ENCODE results near the gene DCAF8L2. TPM values are rescaled to one million over a fixed set of nuclear protein-coding genes. Genes with fewer than 3 reads are reported as not detected.
A peak's percentile ranks its signal among the peaks of the same experiment; 100 is the strongest.

The DCAF8L2 gene
- total RNA-seq, 1 experiment from 2014 or later: not detected

DNA sequence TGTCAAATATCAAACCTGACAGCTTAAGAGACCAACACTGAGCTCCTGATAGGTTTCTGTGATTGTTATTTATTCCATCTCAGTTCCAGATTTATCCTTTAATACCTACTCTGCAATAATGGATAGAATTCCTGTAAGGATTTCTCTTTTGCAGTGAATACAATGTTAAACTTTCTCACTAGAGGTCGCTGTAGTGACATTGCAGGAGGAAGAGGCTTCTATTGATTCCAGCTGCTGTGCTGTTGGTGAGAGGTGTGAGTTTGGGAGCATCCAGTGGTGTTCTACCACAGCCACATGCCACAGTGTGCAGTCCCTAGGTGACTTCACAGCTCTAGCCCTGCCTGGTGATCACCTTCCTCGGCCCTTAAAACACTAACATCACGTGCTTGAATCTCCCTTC lies 34.6 kb upstream of the DCAF8L2 start:
- Histone ChIP-seq H2BK15ac (ENCODE audit: low read depth, low read length) (no peak overlapping the region), H2BK120ac (ENCODE audit: low read depth, low read length, poor library complexity, severe bottlenecking) (no peak overlapping the region), H3K56ac (ENCODE audit: insufficient read length, low read depth, low read length) (no peak overlapping the region), H3K23ac (ENCODE audit: insufficient read length, low read depth, low read length) (no peak overlapping the region), H2BK20ac (ENCODE audit: low read depth, low read length, poor library complexity, severe bottlenecking) (no peak overlapping the region), H3T11ph (ENCODE audit: low read length) (no peak overlapping the region), H3K23me2 (ENCODE audit: insufficient read length, low read depth, low read length, poor library complexity, severe bottlenecking) (no peaks in the 10 kb centered on the region), H3K4me2 (ENCODE audit: insufficient read depth, insufficient read length, low read length) (no peak overlapping the region), H3K4ac (ENCODE audit: low read depth, low read length) (no peak overlapping the region), H4K8ac (replicated peaks; ENCODE audit: insufficient read length, low read depth, low read length) (no peak overlapping the region), H3K18ac (ENCODE audit: insufficient read length, low read depth, low read length) (no peak overlapping the region), H4K5ac (ENCODE audit: insufficient read length, low read depth, low read length) (no peak overlapping the region), H2AFZ (ENCODE audit: low read length) (no peak overlapping the region), H2BK5ac (ENCODE audit: insufficient read length, low read length) (no peak overlapping the region), H3K27ac (ENCODE audit: insufficient read length, low read depth, low read length) (no peak overlapping the region), H3K79me2 (ENCODE audit: insufficient read depth, low read length) (no peaks in the 10 kb centered on the region), H3K14ac (ENCODE audit: insufficient read depth, low read length) (no peak overlapping the region), H3K4me1 (ENCODE audit: insufficient read depth, low read length) (no peaks in the 10 kb centered on the region), H3K79me1 (ENCODE audit: insufficient read depth, low read depth, low read length, poor library complexity, severe bottlenecking) (no peaks in the 10 kb centered on the region), H3K9ac (ENCODE audit: extremely low read depth, insufficient read length, low read length) (no peak overlapping the region), H4K20me1 (ENCODE audit: control insufficient read depth, insufficient read depth, insufficient read length) (no peaks in the 10 kb centered on the region), H4K91ac (ENCODE audit: insufficient read length, low read depth, low read length) (no peak overlapping the region), H2AK5ac (ENCODE audit: insufficient read length, low read length) (no peak overlapping the region), H3K9me3 (ENCODE audit: control insufficient read depth, low read depth, low read length) (peaks cover 23% of the 10 kb centered on the region), H3K27me3 (ENCODE audit: insufficient read depth, low read length) (no peaks in the 10 kb centered on the region), H2BK12ac (ENCODE audit: insufficient read length, low read depth, low read length) (no peak overlapping the region)
- peaks cover 56 to 63% of the 10 kb centered on the region in 2 experiments for H3K9me3 Mint-ChIP-seq
- no peak for DNase-seq
- no peaks in the 10 kb centered on the region; the same call in 1 of the 2 replicates for H3K27me3 Mint-ChIP-seq (ENCODE audit: low read depth)
- no peak overlapping the region for H3K4me3 Mint-ChIP-seq
- WGBS (ENCODE audit: extremely low coverage, insufficient read length, low lambda C conversion rate): no CpG with 5 or more reads among the region's 3 CpGs
- TF ChIP-seq, protein P1, sequence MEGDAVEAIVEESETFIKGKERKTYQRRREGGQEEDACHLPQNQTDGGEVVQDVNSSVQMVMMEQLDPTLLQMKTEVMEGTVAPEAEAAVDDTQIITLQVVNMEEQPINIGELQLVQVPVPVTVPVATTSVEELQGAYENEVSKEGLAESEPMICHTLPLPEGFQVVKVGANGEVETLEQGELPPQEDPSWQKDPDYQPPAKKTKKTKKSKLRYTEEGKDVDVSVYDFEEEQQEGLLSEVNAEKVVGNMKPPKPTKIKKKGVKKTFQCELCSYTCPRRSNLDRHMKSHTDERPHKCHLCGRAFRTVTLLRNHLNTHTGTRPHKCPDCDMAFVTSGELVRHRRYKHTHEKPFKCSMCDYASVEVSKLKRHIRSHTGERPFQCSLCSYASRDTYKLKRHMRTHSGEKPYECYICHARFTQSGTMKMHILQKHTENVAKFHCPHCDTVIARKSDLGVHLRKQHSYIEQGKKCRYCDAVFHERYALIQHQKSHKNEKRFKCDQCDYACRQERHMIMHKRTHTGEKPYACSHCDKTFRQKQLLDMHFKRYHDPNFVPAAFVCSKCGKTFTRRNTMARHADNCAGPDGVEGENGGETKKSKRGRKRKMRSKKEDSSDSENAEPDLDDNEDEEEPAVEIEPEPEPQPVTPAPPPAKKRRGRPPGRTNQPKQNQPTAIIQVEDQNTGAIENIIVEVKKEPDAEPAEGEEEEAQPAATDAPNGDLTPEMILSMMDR (conservative IDR thresholded peaks at IDR 0.05): peak; percentile 67
- H3K27ac Mint-ChIP-seq: no peak overlapping the region; a peak in 1 of 7 replicates
- no peaks in the 10 kb centered on the region; a peak in 2 of 7 replicates for H3K36me3 Mint-ChIP-seq (ENCODE audit: insufficient read depth in 1 of 3, low read depth in 3 of 3)
- H3K4me1 Mint-ChIP-seq: no peaks in the 10 kb centered on the region

Data from H9 (cell line).